GM19395 (cell line): ENCODE results near the gene DACH1.

Experiments used
- ATAC-seq: cut with Tn5 transposase; IDR thresholded peaks from one replicate; pipeline ENCODE4 v1.9.1; 2021; ENCODE audit warnings: mild to moderate bottlenecking, moderate library complexity; ENCODE audit not compliant: unreplicated experiment

Gene DACH1

DNA sequence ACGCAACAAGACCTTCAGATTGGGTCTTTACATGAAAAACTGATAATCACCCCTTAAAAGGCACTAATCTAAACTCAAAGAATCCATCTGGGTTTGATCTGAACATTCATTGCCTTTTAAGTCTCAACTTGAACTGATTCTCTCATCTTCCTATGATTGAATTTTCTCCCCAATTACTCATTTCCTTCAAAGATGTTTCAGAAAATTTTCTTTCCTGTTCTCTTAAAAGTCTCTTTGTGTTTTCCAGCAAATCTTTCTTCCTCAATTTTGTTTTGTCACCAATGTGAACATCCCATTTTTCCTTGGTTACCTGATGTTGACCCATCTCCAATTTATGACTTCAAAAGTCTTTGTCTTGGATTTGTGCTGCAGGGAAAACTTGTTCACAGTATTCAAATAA, 234.3 kb downstream of the DACH1 start:
- no peak for ATAC-seq

DNA sequence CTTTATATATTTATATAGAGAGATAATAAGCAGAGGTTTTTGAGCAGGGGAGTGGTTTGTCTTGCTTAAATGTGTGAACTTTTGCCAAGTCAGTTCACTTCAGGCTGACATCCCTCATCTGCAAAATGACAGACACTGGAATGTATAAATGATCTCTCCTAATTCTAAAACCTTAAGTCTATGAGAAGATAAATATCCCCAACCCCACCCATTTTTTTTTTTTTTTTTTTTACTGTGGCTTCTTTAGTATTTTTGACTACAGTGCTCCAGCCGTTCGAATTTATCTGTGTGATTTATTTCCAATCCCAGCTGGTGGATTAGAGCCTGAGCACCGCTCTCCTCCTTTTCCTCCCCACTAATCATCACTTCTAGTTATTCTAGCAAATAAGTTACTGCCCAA, 234.8 kb downstream of the DACH1 start:
- ATAC-seq, result no peak

DNA sequence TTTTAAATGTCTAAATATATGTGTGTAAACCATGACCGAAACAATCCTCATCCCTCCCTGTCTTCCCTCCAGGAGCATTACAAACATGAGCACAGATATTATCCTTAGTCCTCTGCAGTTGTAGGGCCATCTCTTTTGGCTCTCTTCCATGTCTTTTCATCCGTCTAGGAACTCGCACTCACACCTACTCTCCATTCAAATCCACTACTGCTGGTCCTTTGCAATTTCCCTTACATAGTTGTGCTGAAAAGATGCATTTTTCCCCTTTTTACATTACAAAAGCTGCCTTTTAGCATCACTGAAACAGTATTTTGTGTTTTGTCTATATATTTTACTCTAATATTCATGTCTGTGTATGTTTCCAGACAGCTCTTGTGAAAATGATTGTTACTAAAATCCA, 237.8 kb downstream of the DACH1 start:
- no peak for ATAC-seq

DNA sequence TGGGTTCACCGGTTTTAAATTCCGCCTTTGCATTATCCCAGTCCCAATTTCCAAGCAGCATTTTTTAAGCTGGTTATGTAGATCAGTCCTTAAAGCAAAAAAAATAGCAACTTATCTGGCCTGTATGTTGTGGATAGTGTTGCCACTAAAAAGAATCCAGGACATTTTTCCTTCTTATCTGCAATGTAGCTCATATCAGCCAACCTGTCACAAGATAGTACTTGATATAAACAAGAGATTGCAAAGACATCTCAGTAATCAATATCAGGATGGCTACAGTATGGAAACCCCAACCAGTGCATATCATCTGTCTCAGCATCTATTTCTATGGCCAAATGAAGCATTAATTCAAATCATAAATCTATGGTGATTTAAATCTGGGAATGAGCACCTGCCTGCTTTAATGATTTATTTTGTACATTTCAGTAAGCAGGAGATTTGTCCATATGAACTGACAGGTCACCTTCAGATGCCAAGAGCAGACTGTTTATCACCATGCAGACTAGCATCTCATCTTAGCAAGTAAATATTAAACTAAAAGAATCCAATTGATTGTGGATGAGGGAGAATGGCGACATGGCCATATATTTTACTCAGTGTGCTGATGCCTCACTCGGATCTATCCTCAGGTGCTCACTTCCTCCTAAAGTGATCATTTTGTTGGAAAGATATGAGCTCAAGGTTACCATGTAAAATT, 240.4 kb downstream of the DACH1 start:
- no peak for ATAC-seq

DNA sequence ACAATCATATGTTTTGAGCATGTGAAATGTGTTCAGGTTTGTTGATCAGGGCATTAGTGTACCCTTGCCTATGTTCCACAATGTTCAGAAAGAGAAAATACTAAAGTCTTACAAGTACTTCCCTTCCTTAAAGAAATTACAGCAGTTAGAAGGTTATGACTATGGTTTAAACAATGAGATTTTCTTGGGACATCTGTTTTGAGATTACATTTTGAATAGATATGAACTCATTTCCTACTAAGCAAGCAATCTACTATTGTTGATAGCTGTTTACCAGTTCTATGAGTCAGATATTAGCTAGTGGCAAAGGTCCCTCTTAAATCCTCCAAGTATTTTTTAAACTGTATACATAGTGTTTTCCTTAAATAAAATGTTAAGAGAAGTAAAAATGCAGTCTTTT, 241.3 kb downstream of the DACH1 start:
- ATAC-seq, result no peak

DNA sequence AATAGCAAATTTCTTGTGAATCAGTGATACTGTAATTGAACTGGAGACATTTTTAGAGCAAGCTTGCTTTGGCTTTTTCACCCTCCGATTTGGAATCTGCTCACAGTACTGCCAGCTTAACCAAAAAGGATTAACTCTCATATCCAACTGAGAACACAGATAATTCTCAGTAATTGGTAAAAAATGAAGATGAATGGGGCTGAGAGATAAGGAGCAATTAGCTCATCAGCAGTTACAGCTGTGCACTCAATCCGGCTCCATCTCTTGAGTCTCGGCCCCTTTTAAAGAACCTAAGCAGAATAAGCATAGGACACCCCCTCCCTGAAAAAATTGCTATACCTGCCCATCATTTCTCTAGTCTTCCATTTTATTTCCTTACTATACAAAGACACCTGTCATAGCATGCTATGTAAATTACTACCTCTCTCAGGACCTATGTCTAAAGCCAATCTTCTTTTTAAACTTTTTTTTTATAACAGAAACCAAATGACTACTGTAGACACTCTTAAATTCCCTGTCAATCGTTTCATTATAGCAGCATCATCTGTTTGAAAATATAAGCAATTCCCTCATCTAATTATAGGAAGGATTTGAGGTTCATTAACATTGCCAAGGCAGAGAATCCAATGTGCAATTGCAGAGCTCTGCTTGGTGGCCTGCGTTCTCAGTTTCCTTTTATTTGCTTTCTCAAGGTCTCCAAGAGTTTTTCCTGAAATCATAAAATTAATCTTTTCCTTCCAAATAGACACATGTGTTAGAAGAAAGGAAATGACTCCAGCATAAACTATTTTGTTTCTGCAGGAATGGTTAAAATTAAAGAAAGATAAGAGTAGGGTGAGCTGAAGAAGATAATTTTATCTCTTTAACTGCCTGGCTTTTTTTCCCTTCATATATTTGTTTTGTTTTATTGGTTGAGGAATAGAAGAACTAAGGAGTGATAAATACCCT, 242.1 kb downstream of the DACH1 start:
- no peak for ATAC-seq

DNA sequence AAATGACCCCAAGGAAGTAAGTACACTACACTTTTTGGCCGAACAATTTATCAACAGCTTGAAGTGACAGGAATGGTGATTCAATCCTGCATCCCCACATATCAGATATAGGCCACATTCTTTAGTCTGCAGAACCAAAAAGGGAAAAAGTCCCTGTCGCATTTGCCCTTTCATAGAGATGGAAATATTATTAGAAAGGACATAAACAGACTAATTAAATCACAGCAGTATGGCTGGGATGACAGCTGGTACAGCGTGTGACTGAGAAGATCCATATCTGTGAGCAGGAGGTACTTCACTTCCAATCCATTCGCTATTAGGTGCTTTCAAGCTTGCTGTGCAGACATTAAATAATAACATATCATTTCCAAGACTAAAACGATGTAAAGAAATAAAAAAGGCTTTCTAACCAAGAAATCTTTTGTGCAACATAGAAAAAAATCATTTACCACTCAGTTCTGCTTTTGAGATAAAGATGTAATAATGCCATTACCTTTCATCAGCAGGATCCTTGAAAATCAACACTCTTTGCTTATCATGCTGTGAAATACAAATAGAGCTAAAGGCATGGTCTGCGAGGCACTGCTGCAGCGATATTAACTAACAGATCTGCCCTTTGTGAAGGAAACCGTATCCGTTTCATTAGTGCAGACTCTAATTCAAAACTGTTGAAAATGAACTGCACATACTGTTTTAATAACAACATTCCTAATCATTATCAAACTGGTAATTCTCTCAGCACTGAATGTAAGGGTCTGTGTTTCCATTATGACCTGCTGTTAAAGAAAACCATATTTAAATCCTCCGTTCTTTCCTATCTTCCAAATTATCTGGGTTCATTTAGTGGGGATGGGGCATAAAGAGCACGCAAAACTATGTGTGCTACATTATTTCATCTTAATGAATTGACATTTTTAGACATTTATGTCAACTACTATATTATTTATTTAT, 245.6 kb downstream of the DACH1 start:
- no peak for ATAC-seq

DNA sequence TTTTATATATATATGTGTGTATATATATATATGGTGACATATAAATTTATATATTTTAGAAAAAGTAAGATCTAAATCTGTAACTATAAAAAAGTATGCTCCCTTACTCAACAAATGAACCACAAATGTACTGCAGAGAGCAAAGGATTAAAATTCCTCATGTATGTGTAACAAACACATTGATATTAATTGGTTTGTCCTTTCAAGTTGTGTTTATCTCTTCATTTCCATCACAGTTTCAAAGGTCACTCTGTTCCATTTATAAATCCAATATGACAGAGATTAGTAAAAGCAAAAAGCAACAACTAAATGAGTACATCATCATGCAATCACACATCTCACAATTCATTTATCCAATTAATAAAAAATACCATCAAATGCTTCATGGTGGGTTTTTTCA, 247.9 kb downstream of the DACH1 start:
- ATAC-seq, result no peak

DNA sequence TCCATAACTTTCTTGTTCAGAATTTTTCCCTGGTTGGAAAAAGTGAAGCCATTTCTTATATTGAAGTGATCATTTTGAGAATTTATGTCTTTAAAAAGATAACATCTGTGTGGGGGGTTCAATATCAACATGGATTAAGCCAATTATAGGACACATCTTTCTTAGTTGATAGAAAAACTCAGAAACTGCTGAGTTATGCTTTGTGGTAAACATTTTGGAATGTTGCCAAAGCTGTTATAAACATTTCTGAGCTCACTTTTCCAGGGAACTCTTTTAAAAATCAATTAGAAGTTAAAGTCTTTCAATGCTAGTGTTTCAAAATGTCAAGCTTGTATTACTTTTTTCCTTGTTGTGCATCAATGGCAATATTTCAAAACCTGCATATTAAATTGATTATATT, 248.8 kb downstream of the DACH1 start:
- ATAC-seq, result no peak

DNA sequence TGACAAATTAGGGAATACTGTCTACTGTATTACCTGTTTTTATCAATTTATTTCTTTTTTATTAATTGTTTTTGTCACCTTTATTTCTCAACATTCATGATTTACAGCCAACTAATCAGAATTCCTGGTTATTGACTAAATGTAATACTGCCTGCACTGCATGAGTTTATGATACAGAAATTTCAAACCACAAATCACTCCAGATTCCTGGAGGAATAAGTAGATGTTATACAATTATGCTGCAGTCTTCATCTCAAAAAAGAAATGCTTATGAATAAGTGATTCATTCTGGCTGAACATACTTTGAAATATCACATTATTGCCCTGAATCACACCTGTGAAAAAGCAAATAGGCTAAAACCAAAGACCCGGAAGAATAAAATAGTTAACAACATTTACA, 249.7 kb downstream of the DACH1 start:
- no peak for ATAC-seq

DNA sequence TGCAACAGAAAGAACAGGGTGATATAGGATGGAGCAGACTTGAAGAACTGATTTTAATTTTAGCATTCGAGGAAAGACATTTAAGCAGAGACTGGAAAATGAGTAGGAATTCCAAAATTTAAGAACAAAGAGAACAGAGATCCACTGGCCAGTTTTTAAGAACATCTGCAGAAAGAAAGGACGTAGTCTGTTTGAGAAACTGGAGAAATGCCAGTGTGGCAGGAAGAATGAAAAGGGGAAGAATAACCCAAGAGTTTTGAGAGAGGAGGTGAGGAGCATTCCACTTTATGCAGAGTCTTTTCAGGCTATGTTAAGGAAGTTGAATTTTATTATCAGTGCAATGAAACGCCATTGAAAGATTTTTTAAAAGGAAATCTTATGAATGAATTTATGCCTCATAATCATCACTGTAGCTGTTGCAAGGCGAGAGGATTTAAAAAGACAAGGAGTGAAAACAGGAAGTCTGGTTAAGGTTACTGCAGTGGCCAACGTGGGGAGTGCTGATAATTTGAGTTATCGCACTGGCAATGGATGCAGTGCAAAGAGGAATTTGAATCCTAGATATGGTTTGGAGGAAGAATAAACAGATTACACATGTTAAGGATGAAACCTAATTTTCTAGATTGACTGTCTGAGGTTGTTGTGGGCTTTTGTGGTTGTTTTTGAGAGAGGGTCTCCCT, 253.8 kb downstream of the DACH1 start:
- ATAC-seq, result no peak

DNA sequence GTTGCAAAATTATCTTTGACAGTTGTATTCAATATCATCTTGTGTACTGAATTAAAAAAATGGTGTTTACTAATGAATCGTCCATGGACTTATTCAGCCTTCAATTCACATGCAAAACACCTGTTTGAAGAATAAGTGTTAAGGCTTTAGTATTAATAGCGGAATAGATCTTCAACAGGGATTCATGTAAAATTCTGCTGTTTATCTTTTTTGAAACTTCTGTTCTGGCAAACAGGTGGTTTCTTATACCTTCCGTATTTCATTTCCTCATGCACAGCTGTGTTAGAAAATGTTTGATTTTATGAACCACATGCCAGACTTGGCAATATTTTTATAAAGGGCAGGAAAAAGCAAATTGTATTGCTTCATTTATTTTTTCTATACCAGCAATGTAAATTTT, 255.7 kb downstream of the DACH1 start:
- no peak for ATAC-seq

DNA sequence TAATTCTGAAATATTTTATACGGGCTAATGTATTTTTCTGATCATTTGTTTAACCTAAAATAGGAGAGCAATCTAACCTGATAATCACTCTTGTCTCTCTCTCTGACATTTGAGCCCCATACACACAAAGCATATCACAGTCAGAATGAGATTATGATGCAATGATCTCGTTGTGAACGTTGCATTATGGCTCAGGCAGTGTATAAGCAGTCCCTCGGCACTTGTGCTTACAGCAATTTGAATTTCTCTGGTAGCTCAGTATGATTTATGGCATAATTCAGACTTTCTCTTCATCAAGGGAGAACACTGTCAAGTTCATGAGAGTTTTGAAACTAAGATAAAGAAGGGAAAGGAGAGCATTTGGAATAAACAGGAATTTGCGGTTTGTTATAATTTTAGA, 256.1 kb downstream of the DACH1 start:
- ATAC-seq, result no peak

DNA sequence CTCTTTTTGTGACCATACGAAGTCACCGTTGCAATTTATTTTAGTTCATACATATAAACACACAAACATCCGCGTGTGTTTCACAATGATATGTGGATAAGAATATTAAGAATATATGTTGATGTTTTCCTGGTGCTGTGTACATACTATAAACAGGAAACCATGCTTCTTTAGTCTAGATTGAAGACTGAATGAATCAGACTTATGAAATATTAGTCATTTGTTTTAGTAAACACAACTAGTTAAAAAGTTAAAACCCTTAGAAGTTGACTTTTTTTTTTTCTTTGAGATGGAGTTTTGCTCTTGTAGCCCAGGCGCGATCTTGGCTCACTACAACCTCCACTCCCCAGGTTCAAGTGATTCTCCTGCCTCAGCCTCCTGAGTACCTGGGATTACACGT, 257.7 kb downstream of the DACH1 start:
- ATAC-seq, result no peak

DNA sequence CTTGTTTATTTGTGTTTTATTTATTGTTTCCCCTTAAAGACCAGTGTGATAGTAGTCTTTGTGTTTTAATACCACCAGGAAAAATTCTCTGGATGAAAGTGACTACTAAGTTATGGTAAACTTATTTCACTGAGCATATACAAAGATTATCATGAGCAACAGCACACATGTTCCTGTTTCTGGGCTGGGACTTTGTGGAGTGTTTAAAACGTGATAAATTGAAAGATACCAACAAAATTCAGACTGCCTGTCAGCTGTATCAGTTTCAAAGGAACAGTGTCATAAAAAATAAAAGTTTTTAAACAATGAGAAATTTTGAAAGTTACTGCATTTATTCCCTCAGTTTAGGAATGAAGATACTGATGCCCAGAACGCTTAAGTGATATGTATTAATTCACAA, 259.4 kb downstream of the DACH1 start:
- ATAC-seq, result no peak

DNA sequence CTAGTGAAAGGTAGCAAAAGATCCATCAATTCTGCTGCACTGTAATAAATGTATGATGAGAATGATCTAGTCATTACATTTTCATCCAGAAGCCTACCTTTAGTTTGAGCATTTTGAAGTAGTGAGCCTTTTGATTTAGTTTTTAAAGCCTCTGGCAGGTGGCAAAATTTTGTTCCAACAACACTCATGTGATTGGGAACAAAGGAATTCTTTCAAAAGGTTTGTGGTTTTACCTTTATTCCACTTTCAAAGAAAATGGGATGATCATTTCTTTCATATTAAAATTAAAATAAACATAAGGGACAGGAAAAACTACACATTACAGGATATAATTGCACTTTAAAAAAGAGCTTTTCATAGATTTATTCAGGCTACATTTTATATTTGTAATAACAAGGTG, 260.2 kb downstream of the DACH1 start:
- no peak for ATAC-seq

DNA sequence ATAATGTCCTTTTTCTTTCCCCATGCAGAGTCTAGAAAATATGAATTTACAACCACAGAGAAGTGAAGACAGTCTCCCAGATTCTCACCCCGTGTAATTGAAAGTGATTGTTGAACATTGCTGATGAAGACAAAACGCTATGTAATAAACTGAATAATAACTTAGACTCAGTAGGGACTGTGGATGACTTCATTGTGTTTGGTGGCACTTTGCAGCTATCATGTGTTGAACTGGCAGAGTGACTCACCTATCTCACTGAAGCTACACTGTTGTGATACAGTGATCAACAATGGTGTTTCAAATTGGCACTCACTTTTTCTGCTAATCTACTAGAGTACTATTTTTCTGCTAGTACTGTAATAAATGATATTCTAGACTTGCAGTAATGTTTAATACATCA, 261.3 kb downstream of the DACH1 start:
- ATAC-seq, result no peak

DNA sequence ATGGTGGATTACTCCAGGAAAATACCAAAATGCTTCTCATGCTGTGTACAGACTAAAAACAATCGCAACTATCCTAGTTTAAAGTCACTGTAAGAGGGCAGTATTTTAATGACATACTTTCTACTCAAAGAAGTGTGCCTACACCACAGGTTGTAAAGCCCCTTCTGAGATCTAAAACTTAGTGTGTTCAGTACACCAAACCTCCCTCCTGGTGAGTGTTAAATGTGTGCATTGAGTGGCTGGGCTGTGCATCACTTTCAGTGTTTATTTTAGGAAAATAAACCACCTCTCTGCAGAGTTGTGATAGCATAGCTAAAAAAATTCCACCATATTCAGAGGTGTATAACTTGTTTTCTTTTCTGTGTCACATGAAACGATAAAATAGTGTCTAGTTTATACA, 263.7 kb downstream of the DACH1 start:
- ATAC-seq, result no peak

DNA sequence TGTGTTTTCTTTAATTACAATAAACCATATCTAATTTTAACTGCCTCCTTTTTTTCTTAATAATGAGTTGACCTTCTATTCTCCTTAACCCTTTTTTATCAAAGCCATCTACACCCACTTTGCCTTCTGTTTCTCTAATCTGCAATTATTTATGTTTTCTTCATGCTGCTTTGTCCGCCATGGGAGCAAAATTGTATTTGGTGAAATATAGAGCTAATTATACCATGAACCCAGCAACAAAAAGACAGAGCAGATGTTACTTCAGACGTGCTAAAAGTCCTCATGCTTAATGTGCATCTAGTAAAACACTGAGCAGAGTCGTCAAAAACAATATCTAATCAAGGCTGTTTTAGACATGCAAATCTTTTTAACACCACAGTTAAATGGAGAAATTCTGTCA, 264.7 kb downstream of the DACH1 start:
- no peak for ATAC-seq

DNA sequence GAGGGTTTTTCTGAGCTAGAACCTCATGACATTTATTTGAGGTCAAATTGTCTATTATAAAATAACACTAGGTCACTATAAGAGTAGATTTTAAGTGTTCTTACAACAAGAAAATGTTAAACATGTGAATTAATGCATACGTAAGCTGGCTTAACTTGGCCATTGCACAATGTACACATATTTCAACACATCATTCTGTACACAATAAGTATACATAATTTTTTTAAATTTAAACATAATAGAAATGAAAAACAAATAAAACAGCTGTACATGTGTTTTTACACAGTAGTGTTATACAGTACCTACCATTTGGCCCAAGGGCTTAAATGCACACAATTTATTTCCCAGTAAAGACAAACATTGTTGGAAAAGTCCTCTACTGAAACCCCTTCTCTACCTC, 269.9 kb downstream of the DACH1 start:
- ATAC-seq, result no peak

DNA sequence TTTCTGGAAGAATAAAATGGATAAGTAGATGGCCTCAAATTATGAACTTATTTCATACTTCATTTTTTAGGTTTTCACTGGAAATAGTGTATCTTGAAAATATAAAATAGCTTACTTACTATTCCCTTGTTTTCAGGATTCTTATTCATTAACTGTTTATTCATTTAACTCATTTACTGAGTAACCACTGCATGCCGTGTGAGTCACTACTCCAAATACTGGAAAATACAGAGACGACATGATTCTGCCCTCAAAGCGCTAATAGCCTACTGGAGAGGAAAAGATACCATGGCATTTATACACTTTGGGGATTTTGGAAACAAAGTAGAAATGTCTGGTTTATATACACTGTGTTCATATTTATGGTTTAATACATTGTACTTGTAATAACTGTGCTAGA, 270.9 kb downstream of the DACH1 start:
- ATAC-seq, result no peak
